Left forelimb (tissue), 1 donor: Measurements from ENCODE around the gene SPNS2.

Experiments
- DNase-seq: peaks from one replicate; pipeline ENCODE4 v3.0.0-alpha.2; 2018; ENCODE audit warnings: low spot score

SPNS2 gene

GRCh38 chr17:4520060-4520893 lies 21.6 kb downstream of the SPNS2 start:
- DNase-seq = no peak

- no peak for DNase-seq
These were observed 22.4 kb downstream of the SPNS2 start for GRCh38 chr17:4520894-4521600.

- no peak for DNase-seq
These were observed 24.0 kb downstream of the SPNS2 start for GRCh38 chr17:4522661-4523060.

GRCh38 chr17:4523946-4524345 lies 25.3 kb downstream of the SPNS2 start:
- DNase-seq = no peak

- no peak for DNase-seq
These were observed 27.2 kb downstream of the SPNS2 start for GRCh38 chr17:4525691-4526397.

GRCh38 chr17:4527134-4527533 lies 28.5 kb downstream of the SPNS2 start:
- no peak for DNase-seq

- no peak for DNase-seq
These were observed 29.0 kb downstream of the SPNS2 start for GRCh38 chr17:4527566-4528125.

- no peak for DNase-seq
These were observed 31.0 kb downstream of the SPNS2 start for GRCh38 chr17:4529533-4530152.

DNA sequence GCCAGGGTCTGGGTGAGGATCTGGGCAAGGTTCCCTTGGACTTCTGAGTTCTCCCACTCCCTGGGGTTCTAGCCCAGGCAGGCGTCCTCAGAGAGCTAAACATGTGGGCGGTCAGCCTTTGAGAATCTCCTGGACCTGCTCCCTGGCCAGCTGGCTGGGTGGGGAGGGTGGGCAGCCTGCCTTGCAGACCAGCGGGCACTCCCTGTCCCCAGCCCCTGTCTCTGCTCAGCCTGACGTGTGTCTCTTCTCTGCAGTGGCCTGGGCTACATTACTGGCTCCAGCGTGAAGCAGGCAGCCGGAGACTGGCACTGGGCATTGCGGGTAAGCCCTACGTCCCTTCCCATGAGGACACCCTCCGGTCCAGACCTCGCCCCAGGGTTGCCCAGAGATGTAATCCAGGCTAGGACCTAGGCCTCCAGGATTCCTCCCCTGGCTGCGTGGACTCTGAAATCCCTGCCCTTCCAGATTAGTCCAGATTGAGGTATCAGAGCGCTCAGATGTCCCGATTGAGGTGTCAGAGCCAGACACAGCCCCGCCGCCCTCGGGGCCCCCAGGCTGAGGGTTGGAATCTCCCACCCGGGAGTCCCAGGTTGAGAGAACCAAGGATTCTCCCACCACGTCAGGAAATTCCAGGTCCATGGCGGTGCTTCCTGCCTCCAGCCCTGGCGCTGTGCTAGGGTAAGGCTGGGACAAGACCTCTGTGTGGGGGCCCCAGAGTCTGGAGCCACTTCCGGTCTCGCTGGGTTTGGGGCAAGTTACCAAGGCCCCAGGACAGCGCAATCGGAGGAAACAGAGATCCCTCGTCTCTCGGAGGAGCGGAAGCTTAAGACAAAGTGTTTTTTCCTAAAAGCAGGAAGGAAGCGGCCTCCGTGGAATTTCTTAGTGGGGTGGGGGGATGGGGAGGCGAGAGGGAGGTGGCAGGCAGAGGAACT lies 32.4 kb downstream of the SPNS2 start:
- DNase-seq = no peak

- DNase-seq = no peak
These were observed 33.5 kb downstream of the SPNS2 start for GRCh38 chr17:4531988-4532736.

DNA sequence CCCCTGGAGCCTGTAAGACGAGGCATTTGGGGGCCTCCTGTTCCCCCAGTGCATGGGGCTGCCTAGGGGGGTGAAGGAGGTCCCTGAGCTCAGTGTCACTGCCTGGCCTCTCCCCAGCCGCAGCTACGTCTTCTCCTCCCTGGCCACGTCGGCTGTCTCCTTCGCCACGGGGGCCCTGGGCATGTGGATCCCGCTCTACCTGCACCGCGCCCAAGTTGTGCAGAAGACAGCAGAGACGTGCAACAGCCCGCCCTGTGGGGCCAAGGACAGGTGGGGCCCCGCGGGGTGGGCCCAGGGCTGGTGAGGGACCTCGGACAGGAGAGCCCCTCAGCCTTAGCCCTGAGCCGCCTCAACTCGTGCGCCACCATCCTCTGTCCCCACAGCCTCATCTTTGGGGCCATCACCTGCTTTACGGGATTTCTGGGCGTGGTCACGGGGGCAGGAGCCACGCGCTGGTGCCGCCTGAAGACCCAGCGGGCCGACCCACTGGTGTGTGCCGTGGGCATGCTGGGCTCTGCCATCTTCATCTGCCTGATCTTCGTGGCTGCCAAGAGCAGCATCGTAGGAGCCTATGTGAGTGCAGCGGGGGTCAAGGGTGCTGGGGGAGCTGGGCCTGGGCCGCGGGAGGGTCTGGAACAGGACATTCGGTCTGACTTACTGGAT lies 34.3 kb downstream of the SPNS2 start:
- no peak for DNase-seq

- no peak for DNase-seq
These were observed 35.1 kb downstream of the SPNS2 start for GRCh38 chr17:4533523-4534504.

- DNase-seq = no peak
These were observed 35.8 kb downstream of the SPNS2 start for GRCh38 chr17:4534515-4534914.

GRCh38 chr17:4534928-4535666 lies 36.4 kb downstream of the SPNS2 start:
- DNase-seq = no peak

DNA sequence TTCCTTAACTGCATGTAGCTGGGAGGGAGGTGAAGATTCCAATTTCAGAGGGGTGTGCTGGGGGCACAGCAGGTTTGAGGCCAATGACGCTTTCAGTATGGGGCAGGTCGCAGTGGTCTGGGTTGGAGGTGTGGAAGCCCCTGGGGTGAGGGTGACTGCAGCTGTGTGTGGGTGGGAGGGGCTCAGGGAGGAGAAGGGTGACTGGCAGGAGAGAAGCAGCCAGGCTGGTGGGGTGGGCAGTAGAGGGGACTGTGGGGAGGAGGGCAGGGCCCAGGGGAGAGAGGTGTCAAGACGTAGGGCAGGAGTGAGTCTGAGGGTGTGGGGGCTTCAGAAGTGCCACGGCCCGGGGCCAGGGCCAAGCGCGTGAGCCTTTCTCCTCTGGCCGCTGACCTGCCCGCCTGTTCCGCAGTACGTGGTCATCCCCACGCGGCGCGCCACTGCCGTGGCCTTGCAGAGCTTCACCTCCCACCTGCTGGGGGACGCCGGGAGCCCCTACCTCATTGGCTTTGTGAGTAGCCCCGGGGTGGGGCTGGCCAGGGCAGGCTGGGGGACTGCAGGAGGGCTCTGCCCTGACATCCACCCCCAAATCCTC lies 37.1 kb downstream of the SPNS2 start:
- no peak for DNase-seq

GRCh38 chr17:4536259-4536741 lies 37.6 kb downstream of the SPNS2 start:
- DNase-seq = no peak
